ENCODE results near the gene HIBADH.

DNA sequence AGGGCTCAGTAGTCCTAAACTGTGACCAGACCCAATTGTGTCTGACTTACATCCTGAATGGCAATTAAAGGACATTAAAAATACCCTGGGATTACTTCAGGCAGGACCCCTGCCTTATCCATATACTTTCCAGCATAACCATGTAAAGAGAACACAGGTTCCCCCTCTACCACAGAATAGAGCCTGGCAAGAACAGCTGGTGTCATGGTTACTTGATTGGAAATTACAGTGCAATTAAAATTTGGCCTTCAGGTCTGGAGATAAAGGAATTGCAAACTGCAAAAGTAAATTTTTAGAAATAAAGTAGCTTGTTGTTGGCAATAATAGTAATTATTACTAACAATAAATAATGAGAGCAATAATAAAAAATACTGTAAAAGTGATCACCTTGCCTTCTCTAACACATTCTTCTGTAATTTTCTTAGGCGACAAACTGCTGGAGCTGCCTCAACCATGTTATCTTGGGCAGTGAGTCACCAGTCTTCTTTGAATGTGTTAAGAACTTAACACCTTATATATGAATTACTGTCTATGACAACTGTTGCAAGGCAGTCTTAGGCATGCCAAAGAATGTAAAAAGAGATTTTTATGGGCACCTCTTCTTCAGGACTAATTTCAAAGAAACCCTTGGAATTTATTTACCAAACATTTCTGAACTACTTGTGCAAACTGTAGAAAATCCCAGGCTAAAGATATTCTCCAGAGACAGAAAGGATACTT is 53.7 kb downstream of the HIBADH start:
- TF ChIP-seq POLR2A (IDR thresholded peaks at IDR 0.05) (no peak), POLR2AphosphoS5 (IDR thresholded peaks at IDR 0.05) (no peak)
- TF ChIP-seq, protein P1, sequence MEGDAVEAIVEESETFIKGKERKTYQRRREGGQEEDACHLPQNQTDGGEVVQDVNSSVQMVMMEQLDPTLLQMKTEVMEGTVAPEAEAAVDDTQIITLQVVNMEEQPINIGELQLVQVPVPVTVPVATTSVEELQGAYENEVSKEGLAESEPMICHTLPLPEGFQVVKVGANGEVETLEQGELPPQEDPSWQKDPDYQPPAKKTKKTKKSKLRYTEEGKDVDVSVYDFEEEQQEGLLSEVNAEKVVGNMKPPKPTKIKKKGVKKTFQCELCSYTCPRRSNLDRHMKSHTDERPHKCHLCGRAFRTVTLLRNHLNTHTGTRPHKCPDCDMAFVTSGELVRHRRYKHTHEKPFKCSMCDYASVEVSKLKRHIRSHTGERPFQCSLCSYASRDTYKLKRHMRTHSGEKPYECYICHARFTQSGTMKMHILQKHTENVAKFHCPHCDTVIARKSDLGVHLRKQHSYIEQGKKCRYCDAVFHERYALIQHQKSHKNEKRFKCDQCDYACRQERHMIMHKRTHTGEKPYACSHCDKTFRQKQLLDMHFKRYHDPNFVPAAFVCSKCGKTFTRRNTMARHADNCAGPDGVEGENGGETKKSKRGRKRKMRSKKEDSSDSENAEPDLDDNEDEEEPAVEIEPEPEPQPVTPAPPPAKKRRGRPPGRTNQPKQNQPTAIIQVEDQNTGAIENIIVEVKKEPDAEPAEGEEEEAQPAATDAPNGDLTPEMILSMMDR (IDR thresholded peaks at IDR 0.05), result no peak
